Medulla oblongata (tissue), 1 donor: ENCODE results near the gene TP73.

Experiments
- DNase-seq: peaks from one replicate; pipeline ENCODE4 v3.0.0-alpha.2; 2015; ENCODE audit errors: extremely low spot score

TP73 gene

DNA sequence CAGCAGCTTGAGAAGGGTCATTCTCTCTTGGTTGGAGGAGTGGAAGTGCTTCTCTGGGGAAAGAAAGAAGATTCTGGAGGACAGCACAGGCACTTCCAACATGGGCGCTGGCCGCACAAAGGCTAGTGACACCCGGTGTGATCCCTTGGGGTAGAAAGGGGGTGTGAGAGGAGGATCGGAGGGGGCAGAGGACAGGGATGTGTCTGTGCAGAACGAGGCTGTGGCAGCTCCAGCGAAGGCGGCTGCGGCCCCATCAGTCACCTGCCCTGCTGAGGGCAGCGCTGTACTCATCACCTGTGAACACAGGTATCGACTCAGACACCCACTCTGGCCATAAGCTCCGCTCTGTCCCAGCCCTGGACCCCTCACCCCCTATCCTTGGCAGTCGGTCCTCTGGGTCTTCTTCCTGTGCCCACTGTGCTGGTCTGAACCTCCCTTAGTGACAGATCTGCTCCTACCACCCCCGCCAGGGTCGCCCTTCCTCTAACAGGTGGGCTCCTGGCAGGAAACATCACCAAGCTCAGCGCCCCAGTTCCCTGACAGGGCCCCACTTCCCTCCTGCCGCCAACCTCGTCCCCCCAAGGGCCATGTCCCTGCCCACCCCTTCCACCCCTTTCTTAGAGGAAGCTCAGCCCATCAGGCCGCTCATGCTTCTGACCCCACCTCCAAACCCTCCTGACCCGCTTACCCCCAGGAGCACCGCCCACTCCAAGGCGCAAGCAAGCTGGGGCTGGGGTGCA, 20.1 kb downstream of the TP73 start:
- DNase-seq, result no peak

DNA sequence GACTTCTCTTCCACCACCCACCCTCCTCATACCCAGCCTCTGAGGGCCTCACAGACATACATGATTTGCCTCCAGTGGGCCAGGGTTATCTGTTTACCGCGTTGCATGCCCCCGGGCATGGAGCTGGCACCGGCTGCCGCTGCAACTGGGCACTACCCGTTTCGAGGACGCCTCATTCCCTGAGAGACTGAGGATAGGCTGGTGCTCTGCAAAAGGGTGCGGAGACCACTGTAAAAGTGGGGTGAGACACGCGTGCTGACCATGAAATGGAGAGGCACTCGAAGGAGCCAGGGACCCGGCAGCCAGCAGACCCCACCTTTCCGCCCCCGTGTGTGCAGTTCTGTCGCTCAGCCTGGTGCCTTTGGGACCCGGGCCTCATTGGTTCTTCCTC, 20.6 kb downstream of the TP73 start:
- DNase-seq, result no peak

DNA sequence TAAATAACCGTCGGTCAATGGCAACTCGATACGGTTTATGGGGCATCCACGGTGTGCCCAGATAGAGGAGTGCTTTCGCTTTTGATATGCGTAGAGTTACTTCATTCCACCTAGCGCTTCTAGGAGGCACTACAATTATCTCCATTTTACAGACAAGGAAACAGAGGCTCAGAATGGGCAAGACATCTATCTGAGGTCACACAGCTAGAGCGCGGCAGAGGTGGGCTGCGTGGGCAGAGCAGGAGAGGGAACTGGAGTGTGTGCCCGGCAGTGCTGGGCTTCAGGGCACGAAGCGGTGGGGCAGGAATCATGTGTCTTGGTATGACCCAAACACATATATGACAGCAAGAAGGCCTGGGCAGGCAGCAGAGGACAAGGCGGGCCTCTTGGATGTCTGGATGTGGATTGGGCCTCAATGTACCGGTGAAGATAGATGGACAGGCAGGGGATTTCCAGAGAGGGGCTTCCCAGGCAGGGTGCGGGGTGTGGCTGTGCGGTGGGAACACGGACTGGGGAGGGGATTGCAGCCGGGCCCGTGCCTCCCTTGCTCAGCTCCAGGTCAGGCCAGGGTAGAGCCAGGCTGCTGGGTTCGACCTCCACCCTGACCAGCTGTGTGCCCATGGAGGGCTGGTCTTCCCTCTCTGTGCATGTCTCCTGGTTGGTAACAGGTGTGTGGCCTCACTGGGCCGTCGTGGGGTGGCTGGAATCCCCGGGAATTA, 21.2 kb downstream of the TP73 start:
- DNase-seq, result no peak

DNA sequence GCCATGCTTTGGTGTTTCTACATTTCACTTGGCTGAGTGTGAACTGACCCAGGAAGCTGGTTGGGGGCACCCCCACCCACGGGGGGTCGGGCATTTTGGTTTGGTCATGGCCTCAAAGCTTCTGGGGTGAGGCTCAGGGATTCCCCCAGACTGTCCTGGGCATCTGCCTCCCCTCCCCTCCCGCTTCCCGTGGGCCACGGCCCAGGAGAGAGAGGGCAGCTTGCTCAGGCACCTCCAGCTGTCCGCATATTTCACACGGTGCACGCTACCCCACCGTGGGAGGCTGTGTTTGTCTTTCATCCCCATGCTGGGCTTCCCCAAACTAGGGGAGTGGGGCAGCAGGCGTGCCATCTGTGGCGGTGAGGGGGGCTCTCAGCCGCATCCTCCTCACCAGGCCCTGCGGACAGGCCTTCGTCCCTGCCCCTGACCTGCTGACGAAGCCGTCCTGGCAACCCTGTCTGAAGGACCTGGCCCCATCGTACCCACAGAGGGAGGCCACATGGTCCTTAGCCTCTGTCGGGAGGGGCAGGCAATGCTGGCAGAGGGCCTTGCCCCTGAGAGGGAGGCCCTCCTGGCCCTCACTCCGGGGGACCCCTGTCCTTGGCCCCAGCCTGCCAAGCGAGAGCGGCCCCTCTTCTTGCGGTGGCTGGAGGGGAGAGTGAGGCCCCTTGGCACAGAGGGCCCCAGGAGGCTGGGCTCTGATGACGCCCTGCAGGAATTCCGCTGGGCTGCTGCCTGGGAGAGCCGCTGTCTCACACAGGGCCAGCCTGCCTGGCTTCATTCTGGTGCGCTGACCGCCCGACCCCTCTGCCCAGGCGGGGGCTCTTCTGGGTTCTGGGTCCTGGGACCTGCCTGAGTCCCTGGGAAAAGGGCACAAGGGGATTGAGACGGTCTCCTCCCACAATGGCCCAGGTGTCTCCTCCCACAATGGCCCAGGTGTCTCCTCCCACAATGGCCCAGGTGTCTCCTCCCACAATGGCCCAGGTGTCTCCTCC, 22.1 kb downstream of the TP73 start:
- no peak for DNase-seq

DNA sequence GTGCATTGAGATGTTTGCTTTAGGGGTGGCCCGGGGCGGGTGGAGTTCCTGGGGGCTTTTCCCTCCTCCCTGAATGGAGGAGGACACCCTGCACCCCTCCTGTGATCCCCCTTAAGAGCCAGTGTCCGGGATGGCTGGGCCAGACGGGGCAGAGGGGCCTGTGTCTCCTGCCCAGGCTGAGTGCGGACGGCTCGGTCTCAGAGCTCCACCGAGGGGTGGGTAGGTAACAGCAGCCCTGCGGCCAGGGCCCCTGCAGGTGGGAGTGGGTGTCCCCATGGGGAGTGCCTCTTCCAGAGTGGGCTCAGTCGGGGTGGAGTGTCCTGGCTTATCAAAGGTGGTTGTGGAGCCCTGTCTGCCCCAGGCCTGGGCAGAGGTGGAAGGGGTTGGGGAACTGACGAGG, 23.1 kb downstream of the TP73 start:
- DNase-seq, result no peak

DNA sequence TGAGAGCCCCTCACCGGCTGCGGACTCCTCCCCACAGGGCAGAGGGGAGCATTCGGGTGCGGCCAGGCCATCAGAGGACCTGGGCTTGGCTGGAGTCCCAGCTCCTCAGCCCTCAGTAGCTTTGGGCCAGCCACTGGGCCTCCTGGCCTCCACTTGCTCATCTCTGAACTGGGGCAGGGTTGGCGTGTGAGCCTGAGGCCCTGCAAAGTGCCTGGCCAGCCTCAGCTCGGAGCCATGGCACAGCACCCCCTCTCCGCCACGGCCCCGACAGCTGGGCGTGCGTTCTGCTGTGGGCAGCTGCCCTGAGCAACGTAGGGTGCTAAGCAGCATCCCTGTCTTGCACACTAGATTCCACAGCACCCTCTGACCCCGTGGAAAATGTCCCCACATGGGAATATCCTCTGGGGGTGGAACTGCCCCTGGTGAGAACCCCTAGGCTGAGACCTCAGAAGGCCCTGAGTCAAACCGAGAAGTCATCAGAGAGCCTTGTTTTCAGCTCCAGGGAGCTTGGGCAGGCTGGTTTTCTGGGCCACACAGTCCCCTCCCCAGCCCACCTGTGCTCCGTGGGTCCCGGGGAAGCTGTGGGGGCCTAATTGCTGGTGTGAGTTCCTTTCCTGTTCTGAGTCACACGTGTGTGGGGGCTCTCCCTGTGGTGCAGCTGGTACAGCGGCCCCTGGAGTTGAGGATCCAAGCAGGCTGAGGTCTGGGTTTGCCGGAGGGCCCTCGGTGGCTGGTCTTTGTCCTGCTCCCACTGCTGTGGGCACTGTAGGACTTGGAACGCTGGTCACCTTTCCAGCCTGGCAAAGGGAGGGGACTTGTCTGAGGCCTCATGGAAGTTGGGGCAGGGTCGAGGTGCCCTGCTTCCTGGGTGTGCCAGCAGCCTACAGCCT, 24.5 kb downstream of the TP73 start:
- no peak for DNase-seq

DNA sequence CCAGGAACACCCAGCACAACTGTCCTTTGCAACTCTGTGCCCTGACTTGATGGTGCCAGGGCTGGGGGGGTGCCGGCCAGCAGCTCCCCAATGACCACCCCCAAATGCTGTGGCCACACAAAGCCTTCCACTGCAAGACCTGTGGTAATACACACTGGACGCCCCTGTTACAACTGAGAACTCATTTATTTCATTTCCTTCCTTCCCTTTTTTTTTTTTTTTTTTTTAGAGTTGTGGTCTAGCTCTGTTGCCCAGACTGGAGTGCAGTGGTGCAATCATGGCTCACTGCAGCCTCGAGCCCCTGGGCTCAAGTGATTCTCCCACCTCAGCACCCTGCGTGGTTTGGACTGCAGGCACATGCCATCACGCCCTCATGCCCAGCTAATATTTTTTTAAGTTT, 25.2 kb downstream of the TP73 start:
- DNase-seq, result no peak

DNA sequence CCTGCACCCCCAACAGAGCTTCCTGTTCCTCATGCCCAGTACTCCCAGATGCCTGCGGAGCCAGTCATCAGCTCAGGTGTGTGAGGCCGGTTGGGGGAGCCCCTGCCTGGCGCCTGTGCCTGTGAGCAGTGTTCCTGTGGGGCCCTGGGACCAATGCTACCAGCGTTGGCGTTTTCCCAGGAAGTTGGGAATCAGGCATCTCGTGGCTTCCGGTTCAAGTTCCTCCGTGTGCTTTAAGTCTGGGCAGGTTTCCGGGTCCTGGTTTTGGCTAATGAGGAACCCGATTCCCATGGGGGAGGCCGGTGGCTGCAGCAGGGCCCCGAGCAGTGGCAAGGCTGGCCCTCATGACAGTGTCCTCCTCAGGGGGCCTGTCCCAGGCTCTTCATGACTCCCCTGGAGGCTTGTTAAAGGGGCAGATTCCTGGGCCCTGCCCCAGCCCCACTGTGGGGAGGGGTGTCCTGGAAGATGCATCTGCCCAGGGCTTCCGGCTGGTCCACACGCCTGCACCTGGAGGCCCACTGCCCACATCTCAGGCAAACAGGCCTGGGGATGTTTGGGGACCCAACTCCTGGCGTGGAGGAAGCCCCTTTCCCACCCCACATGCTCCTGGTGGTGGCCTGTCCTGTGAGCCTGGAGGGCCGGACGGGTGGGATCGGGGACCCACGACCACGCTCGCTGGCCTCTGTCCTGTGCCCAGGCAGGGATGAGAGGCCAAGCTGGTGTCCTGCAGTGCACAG, 26.2 kb downstream of the TP73 start:
- no peak for DNase-seq

DNA sequence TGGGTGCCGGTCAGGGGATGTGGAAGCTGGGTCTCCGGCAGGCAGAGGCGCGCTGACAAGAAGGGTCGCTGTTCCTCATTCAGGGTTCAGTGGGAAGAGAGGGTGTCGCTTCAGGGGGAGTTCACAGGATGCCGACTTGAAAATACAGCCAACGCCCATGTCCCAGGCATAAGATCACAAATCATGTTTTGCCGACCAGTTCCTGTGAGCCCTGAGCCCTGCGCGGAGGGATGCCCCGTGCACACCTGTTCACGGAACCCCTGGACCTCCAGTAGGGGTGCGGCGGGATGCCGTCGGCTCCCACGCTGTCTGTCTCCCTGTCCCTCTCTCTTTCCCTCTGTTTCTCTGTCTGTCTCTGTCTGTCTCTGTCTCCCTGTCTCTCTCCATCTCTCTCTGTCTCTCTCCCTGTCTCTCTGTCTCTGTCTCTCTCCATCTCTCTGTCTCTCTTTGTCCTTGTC, 26.8 kb downstream of the TP73 start:
- DNase-seq, result no peak

DNA sequence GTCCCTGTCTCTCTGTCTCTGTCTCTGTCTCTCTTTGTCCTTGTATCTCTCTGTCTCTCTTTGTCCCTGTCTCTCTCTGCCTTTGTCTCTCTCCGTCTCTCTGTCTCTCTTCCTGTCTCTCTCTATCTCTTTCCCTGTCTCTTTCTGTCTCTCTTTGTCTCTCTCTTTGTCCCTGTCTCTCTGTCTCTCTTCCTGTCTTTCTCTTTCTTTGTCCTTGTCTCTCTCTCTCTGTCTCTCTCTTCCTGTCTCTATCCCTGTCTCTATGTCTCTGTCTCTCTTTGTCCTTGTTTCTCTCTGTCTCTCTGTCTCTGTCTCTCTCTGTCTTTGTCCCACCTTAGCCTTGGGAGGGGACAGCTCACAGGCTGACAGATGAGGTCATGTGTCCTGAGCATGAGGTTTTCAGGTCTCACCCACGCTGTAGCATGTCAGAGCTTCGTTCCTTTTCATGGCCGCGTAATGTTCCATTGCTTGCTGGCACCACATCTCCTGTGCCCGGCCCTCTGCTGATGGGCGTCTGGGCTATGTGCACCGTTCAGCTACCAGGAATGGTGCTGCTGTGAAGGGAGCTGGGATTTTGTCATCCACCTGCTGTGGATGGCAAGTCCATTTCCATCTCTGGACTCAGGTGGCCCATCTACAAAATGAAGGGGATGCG, 27.6 kb downstream of the TP73 start:
- no peak for DNase-seq

DNA sequence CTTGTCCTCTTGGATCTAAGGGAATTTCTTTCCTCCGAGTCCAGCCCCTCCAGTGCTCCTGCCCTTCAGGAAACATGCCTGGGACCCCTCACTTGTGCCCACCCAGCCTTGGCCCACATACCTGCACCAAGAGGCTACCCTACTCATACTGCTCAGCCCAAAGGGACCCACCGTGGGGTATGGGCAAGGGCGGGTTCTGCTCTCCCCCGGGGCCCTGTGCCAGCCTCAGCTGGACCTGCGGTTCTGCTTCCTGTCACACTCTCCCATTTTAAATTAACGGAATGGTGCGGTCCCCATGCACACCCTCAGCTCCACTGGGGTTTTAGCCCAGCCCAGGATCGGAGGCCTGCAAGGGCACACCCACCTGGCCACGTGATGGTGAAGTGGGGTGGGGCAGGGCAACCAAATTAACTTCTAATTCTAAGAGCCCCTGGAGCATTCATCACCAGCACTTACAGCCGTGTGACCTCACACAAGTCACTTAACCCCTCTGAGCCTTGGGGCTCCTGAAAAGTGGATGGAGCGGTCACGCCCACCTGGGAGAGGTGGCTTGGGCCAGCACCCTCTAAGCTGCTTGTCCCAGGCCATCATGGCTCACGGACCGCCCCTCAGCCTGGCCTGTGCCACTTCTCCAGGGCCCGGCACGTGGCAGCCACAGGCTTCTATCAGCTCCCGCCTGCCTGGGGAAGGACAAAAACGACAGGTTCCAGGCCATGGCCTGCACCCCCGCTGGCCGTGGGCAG, 28.3 kb downstream of the TP73 start:
- DNase-seq, result no peak

DNA sequence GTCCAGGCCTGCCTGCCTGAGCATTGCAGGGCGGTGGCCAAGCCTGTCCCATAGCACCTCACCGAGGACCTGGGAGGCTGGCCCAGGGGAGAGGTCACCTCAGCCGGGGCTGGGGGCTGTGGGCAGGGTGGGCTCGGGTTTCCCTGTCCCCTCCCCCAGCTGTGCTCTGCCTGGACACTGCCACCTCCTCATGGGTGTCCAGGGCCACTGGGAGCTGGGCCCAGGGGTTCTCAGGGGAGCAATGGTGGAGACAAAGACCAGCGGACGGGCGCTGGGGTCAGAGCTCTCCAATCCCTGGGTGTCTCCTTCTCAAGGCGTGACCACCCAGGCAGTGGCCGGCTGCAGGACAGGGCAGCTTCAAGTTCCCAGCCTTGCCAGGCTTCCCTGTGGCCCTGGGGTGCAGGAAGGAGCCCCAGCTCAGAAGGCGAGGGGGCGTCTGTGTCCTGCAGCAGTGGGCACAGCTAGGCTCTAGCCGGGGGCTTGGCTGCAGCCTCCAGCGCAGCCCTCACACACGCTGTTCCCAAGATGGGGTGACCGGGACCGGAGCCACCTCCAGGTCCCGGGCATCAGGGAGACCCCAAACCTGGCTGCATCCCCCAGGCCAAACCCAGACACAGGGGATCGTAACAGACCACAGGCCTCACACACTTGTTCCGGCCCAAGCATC, 29.0 kb downstream of the TP73 start:
- no peak for DNase-seq

DNA sequence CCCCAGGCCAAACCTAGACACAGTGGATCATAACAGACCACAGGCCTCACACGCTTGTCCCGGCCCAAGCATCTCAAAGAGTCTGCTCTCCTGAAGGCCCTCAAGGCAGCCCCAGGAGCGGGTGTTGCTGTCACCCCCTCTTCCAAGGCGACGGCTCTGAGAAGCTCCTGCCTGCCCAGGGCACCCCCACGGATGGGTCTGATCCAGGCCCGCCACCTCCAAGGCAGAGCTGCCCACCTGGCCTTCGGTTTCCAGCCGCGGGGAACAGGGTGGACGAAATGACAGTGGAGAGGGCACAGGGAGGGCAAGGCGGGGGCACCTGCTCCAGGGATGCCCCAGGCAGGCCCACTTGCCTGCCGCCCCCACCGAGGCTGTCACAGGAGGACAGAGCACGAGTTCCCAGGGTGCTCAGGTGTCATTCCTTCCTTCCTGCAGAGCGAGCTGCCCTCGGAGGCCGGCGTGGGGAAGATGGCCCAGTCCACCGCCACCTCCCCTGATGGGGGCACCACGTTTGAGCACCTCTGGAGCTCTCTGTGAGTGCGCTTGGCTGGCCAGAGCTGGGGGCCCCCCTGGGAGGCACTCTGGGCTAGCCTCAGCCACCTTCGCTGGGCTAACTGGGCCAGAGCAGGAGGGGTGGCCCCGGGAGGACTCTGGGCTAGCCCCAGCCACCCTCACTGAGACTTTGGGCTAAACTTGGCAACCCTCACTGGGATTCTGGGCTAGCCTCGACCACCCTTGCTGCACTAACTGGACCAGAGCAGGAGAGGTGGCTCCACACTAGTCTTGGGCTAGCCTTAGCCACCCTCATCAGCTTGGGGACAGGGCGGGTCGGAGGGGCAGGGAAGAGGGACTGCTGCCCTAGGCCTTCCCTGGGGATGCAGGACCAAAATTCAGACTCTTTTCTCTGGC, 29.8 kb downstream of the TP73 start:
- no peak for DNase-seq

DNA sequence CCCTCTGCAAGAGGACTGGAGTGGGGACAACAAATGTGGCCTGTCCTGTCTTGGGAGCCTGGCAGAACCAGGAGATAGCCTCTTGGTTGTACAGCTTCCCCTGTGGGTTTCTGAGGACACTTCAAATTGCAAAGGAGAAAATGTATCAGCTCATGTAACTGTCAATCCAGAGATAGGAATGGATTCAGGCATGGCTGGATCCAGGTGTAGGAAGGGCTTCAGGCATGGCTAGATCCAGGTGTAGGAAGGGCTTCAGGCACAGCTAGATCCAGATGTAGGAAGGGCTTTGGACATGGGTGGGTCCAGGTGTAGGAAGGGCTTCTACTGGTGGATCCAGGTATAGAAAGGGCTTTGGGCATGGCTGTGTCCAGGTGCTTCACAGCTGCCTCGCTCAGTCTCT, 30.9 kb downstream of the TP73 start:
- no peak for DNase-seq

DNA sequence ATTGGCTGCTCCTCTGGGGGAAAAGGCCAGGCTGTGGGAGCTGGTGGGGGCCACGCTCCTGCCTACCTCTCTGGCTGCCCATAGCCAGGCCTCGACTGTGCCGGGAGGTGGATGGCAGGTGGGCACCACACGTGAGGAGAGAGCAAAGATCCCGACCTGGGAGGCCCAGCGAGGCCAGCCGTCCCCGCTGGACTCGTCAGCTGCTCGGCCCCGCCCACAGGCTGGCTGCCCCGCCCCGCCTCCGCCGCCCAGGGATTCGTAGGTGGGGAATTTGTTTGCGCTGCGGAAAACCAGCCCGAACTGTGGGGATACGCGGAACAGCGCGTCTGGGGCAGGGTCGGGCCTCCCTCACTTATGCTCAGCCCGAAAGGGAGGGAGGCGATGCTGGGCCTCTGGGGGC, 31.7 kb downstream of the TP73 start:
- no peak for DNase-seq

DNA sequence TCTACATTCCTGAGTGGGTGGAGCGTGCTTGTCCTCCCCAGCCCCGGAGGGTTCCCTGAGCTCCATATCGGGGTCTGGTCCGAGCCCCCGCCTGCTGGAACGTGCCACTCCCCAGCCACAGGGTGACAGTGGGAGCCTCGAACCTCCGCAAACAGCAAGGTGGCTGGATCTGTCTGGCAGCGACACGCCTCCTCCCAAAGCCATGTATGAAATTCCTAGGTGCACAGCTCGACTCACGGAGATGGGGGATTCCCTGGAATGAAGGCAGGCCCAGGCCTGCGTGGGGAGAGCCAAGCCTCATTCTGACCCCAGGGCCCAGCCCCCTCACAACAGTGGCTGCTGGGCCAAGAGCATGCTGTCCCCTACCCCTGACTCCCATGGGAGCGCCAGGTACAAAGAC, 32.9 kb downstream of the TP73 start:
- no peak for DNase-seq

DNA sequence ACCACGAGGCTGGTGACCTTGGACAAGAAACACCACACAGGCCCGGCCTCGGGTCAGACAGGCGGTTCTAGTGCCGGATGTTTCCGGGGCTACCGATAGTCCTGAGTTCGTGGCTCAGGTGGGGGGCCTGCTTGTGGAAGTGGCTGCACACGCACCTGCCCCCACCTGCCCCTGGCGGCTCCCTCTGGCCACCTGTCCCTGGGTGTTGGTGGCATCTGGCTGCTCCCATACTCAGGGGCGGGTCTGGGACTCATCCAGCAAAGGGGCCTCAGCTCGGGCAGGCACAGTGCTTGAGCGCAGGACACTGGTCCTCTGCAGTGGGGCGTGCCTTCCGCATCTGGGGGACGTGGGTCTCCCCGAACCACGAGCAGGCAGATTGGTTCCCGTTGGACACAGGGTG, 33.6 kb downstream of the TP73 start:
- DNase-seq, result no peak

DNA sequence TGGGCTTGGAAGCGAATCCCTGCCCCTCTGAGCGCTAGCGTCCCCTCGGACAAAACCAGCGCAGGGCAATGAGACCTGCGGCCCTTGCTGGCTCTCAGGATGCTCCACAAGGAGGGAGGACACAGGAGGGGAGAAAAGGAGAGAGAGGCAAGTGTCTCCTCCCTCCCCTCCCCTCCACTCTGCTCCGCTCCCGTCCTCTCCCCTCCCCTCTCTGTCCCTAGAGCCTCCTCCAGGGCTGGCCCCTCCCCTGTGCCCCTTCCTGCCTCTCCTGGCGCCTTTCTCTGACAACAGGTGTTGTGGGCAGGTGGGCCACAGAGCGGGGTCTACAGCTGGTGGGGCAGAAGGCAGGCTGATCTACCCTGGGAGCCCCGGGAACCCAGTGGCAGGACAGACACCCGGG, 35.2 kb downstream of the TP73 start:
- DNase-seq, result no peak
